GM19468 (cell line): Measurements from ENCODE around the gene CD80.
"Not testable (repeated sequence)": the region's sequence is repeated elsewhere in the genome, so short reads cannot be mapped to it uniquely, and the experiment has no call there.

Experiments
- ATAC-seq: cut with Tn5 transposase; IDR thresholded peaks from one replicate; pipeline ENCODE4 v1.9.1; 2021; ENCODE audit warnings: mild to moderate bottlenecking, moderate library complexity, moderate number of reproducible peaks; ENCODE audit not compliant: unreplicated experiment; ENCODE audit errors: extremely low read depth

Gene CD80

GRCh38 chr3:119559441-119559963 lies at the start of gene CD80:
Gene CD80, minus strand, starts transcription at chr3:119559614. Its CDS starts 1,886 bp downstream, at chr3:119557728.
- ATAC-seq, result peak; percentile 49

- no peak for ATAC-seq
These were observed 49.1 kb upstream of the CD80 start for GRCh38 chr3:119608405-119609000.

GRCh38 chr3:119604878-119605277 lies 45.5 kb upstream of the CD80 start:
- ATAC-seq, result no peak

GRCh38 chr3:119602676-119603075 lies 43.3 kb upstream of the CD80 start:
- ATAC-seq, result no peak

- ATAC-seq, result no peak
These were observed 41.7 kb upstream of the CD80 start for GRCh38 chr3:119601154-119601553.

- ATAC-seq, result peak; percentile 69
These were observed 41.3 kb upstream of the CD80 start for GRCh38 chr3:119600732-119601131.

- ATAC-seq, result no peak
These were observed 40.3 kb upstream of the CD80 start for GRCh38 chr3:119599558-119600174.

GRCh38 chr3:119598410-119599098 lies 39.1 kb upstream of the CD80 start:
- no peak for ATAC-seq

GRCh38 chr3:119597548-119598288 lies 38.3 kb upstream of the CD80 start, which contains the start of gene PLA1A:
Gene PLA1A, plus strand, starts transcription at chr3:119597885. Its CDS starts 29 bp downstream, at chr3:119597914.
- ATAC-seq, result no peak

- ATAC-seq, result no peak
These were observed 37.0 kb upstream of the CD80 start for GRCh38 chr3:119596398-119596797.

- no peak for ATAC-seq
These were observed 36.4 kb upstream of the CD80 start for GRCh38 chr3:119595639-119596334.

- not testable (repeated sequence) for ATAC-seq
These were observed 35.5 kb upstream of the CD80 start for GRCh38 chr3:119594929-119595328.

GRCh38 chr3:119594066-119594465 lies 34.7 kb upstream of the CD80 start:
- no peak for ATAC-seq

GRCh38 chr3:119592861-119593260 lies 33.4 kb upstream of the CD80 start:
- no peak for ATAC-seq

- no peak for ATAC-seq
These were observed 31.3 kb upstream of the CD80 start for GRCh38 chr3:119590706-119591105.

- ATAC-seq, result no peak
These were observed 29.8 kb upstream of the CD80 start for GRCh38 chr3:119589102-119589773.

- ATAC-seq, result no peak
These were observed 28.7 kb upstream of the CD80 start for GRCh38 chr3:119588112-119588511.

GRCh38 chr3:119586733-119587172 lies 27.3 kb upstream of the CD80 start:
- no peak for ATAC-seq

GRCh38 chr3:119585856-119586570 lies 26.6 kb upstream of the CD80 start:
- ATAC-seq, result no peak
